ENCODE results near the gene AGBL1.

- TF ChIP-seq CTCF (IDR thresholded peaks at IDR 0.05) (no peak), POLR2A (IDR thresholded peaks at IDR 0.05) (no peak)
Observed at GRCh38 chr15:86203462-86203861, 123.8 kb downstream of the AGBL1 start.

Measured in Peyer's patch (tissue), 4 donors.